HG02840 (cell line): ENCODE data around the gene TMEM163.

Experiments used
- ATAC-seq: cut with Tn5 transposase; IDR thresholded peaks from one replicate; pipeline ENCODE4 v1.9.1; 2021; ENCODE audit warnings: mild to moderate bottlenecking, moderate library complexity, moderate number of reproducible peaks; ENCODE audit not compliant: unreplicated experiment, low FRiP score

TMEM163 gene

DNA sequence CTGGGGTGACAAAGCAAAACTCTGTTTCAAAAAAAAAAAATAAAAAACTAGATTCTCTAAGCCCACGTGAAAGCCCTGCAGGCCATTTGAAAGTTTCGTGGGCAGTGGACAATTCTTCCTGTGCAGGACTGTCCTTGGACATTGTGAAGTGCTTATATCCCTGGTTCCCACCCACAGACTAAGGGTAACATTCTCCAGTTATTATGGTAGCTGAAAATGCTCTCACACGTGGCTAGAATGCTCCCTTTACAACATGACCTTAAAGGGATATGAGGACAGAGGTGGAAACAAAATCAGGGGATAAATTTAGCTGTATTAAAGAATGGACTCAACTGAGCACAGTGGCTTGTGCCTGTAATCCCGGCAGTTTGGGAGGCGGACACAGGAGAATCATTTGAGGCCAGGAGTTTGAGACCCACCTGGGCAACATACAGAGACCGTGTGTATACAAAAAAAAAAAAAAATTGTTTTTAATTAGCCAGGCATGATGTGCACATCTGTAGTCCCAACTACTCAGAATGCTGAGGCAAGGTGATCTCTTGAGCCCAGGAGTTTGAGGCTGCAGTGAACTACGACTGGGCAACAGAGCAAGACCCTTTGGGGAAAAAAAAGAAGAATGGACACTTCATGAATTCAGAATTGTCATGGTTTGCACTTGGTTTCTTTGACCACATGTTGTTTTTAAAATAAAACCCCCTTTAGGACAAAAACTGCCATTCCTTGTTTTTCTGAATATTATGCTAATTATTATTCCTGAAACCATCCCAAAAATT is 297.1 kb downstream of the TMEM163 start:
- ATAC-seq, result no peak

- no peak for ATAC-seq
These were observed 297.9 kb downstream of the TMEM163 start for GRCh38 chr2:134420920-134421319.

GRCh38 chr2:134420259-134420658 is 298.5 kb downstream of the TMEM163 start:
- no peak for ATAC-seq

DNA sequence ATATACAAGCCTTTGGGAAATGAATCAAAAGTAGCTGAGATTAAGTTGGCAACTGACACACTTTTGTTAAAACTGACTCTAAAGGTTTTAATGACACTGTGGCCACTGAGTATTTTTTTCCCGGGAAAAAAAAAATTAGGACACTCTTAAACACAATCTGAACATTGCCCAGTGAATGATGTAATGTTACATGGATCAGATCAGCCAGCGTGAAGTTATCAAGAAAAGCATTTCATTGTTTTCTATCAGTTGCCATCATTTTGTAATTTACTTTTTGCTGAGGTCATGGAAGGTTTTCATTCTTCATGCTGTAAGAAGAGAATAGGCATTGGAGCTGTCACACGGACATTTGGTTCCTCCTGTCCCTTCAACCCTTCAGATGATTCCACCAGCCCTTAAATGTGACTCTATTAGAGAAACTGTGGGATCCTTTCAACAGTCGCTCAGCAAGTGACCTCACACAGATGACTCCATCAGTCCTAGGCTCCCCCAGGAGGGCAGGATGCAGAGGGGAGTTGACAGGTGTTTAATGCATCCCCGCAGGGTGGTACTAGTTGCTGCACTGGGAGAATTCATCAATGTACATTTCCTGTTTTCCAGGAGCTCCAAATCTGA is 300.7 kb downstream of the TMEM163 start:
- ATAC-seq, result no peak

- ATAC-seq, result no peak
These were observed 302.2 kb downstream of the TMEM163 start for GRCh38 chr2:134416637-134417036.

- ATAC-seq, result no peak
These were observed 302.8 kb downstream of the TMEM163 start for GRCh38 chr2:134416018-134416417.

- no peak for ATAC-seq
These were observed 304.9 kb downstream of the TMEM163 start for GRCh38 chr2:134413912-134414311.

GRCh38 chr2:134413430-134413829 is 305.4 kb downstream of the TMEM163 start:
- no peak for ATAC-seq

- ATAC-seq, result no peak
These were observed 306.2 kb downstream of the TMEM163 start for GRCh38 chr2:134412639-134412999.

- peak; percentile 95 for ATAC-seq
These were observed 306.8 kb downstream of the TMEM163 start for GRCh38 chr2:134411828-134412638.

DNA sequence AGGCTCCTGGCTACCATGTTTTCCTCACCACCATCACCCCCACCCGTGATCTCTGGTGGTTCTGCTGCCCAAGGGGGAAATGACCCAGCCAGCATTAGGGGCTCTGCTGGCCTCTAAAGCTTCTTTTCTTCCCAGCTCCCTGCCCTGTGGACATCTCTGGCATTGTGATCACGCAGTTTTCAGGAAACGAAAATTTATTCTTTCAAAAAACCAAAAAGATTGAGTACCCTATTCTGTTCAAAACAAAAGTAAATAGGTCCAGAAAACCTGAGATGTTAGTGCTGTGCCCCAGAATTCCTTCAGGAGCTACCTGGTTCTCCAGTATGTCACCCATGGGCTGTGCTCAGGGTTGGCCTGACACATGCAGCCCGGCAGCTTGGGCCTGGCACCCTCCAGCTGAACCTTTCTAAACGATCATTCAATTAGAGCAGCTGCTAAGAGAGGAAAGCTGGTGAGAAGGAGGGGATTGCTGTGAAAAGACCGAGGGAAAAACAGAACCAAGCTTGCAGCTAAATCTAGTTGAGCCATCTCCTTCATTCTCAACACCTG is 307.4 kb downstream of the TMEM163 start:
- ATAC-seq, result no peak

DNA sequence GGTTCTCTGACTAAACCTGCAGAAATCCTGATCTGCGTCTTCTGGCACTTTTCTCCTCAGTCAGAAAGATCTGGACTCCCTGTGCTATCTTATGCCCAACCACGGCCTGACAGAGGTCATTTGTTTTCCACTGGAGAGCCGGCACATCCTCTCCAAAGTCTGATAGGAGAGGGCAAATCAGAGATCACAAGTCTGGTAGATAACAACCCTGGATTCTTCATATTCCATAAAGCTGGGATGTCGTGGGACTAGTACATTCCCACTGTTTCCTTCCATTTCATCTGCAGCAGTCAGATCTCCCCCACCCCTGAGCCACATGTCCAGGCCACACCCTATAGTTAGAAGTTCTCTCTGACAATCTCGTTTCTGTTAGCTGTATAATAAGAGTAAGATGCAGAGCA is 308.0 kb downstream of the TMEM163 start:
- no peak for ATAC-seq

GRCh38 chr2:134410006-134410405 is 308.8 kb downstream of the TMEM163 start:
- ATAC-seq, result no peak

DNA sequence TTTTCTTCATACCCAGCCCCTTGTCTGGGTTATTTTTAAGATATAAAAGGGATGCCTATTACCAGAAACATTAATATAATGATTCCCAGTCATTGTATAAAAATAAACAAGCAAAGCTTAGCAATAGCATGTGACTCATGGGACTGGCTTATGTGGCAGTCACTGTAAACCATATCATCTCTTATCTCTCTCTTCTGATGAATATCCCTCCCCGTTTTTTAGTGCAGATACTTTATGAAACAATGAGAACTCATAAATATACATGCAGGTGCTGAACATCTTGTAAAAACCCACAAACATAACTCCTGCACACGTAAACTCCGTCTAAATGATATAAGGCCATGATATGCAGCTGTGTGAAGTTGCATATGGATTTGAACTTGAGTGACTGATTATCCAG is 310.0 kb downstream of the TMEM163 start:
- no peak for ATAC-seq

- ATAC-seq, result no peak
These were observed 310.4 kb downstream of the TMEM163 start for GRCh38 chr2:134408386-134408785.

DNA sequence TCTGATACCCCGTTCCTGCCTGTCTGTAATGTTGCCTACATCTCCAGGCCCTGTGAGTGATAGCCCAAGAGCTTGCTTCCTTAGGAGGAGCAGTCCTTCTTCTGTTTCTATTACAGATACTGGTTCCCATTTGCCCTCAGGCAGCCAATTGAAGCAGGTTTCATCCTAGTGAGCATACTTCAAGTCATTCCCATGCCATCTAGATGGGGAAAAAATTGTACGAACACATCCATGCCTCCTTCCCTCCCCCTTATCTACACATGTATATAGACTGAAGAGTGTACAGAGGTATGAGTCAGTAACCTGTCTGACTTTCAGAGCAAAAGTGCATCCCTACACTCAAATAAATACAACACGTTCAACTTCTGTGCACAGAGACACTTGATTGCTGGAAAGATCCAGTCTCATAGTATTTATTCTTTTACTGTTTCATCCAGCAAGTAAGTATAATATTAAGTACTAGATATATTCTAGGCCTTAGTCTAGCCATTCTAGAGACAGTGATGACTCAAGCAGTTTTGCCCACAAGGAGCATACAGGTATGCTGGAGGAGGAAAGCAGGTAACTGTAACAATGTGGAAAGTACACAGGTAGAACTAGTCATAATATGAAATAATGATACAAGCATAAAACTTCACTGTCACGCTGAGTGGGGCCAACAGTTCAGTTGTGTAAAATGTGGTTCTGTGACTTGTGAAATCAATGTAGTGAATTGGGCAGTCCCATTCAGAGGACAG is 311.5 kb downstream of the TMEM163 start:
- ATAC-seq, result no peak

- ATAC-seq, result no peak
These were observed 312.1 kb downstream of the TMEM163 start for GRCh38 chr2:134406736-134407135.

GRCh38 chr2:134406311-134406710 is 312.5 kb downstream of the TMEM163 start:
- ATAC-seq, result no peak
